DOHH2 (cell line): ENCODE data around the gene GNLY.

Experiments
- H3F3A ChIP-seq: fragments of 200-600 bp; sonication (generic), shearing (Covaris generic); 2 replicates; pipeline ENCODE4 v1.6.0; 2016; ENCODE audit warnings: antibody characterized with exemption, mild to moderate bottlenecking; ENCODE audit not compliant: control insufficient read depth, insufficient read depth
- H3K27ac ChIP-seq: fragments of 200-600 bp; sonication (generic); 2 replicates; pipeline ENCODE4 v1.5.1; 2014; ENCODE audit warnings: low read depth, mild to moderate bottlenecking, low read length, moderate library complexity
- H3K27me3 ChIP-seq: fragments of 200-600 bp; sonication (generic); 2 replicates; pipeline ENCODE4 v1.6.1; 2014; ENCODE audit warnings: mild to moderate bottlenecking, low read length, mixed read lengths; ENCODE audit not compliant: control insufficient read depth
- H3K36me3 ChIP-seq: fragments of 200-600 bp; sonication (generic); 2 replicates; pipeline ENCODE4 v1.6.1; 2014; ENCODE audit warnings: mild to moderate bottlenecking, low read length, moderate library complexity, mixed read lengths; ENCODE audit not compliant: control insufficient read depth
- H3K4me1 ChIP-seq: fragments of 200-600 bp; sonication (generic); 2 replicates; pipeline ENCODE4 v1.6.1; 2014; ENCODE audit warnings: mild to moderate bottlenecking, low read length, mixed read lengths; ENCODE audit not compliant: control insufficient read depth
- H3K4me2 ChIP-seq: fragments of 200-600 bp; sonication (generic); 2 replicates; pipeline ENCODE4 v1.6.0; 2014; ENCODE audit warnings: mild to moderate bottlenecking, low read length, moderate library complexity
- H3K4me3 ChIP-seq: fragments of 200-600 bp; sonication (generic); 2 replicates; pipeline ENCODE4 v1.5.1; 2014; ENCODE audit warnings: mild to moderate bottlenecking, low read length, mixed read lengths
- H3K79me2 ChIP-seq: fragments of 200-600 bp; sonication (generic); 2 replicates; pipeline ENCODE4 v1.6.1; 2014; ENCODE audit warnings: mild to moderate bottlenecking, low read length, mixed read lengths; ENCODE audit not compliant: control insufficient read depth
- H3K9me2 ChIP-seq: fragments of 200-600 bp; sonication (generic); replicated peaks from 2 replicates; pipeline ENCODE4 v1.6.1; 2014; ENCODE audit warnings: mild to moderate bottlenecking, low read length, mixed read lengths; ENCODE audit not compliant: control insufficient read depth
- H3K9me3 ChIP-seq: fragments of 200-600 bp; sonication (generic); 2 replicates; pipeline ENCODE4 v1.6.1; 2014; ENCODE audit warnings: antibody characterized with exemption, low read length, mixed read lengths; ENCODE audit not compliant: control insufficient read depth, insufficient read depth
- H4K20me1 ChIP-seq: fragments of 200-600 bp; sonication (generic); 2 replicates; pipeline ENCODE4 v1.6.0; 2014; ENCODE audit warnings: low read depth, mild to moderate bottlenecking, antibody characterized with exemption, low read length, moderate library complexity; ENCODE audit not compliant: control insufficient read depth, insufficient read depth
- CTCF ChIP-seq: fragments of 200-600 bp; sonication (generic); IDR thresholded peaks from one replicate; pipeline ENCODE4 v1.5.1; 2014; ENCODE audit warnings: antibody characterized with exemption, mild to moderate bottlenecking, low read depth, low read length; ENCODE audit not compliant: poor library complexity, severe bottlenecking
- EZH2phosphoT487 ChIP-seq: fragments of 200-600 bp; sonication (generic); IDR thresholded peaks from 2 replicates; pipeline ENCODE4 v1.6.1; 2017; ENCODE audit warnings: borderline replicate concordance, mild to moderate bottlenecking, antibody characterized with exemption, low read length, moderate library complexity, mixed read lengths

GNLY gene

DNA sequence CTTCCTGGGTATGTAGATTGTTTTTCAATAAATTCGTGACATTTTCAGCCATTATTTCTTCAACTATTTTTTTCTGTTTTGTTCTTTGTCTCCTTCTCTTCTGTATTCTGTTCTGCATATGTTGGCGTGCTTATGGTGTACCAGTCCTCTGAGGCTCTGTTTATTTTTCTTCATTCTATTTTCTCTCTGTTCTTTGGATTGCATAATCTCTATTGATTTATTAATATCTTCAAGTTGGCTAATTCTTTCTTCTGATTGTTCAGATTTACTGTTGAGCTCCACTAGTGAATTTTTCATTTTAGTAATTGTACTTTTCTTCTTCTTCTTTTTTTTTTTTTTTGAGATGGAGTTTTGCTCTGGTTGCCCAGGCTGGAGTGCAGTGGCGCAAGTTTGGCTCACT lies 9.9 kb downstream of the GNLY start:
- Histone ChIP-seq H3K4me3 (no peak overlapping the region), H3K27ac (no peak overlapping the region), H4K20me1 (no peaks in the 10 kb centered on the region), H3K4me1 (peaks cover 14% of the 10 kb centered on the region), H3K9me3 (no peaks in the 10 kb centered on the region), H3F3A (no peaks in the 10 kb centered on the region; the same call in 1 of the 2 replicates), H3K79me2 (no peaks in the 10 kb centered on the region), H3K9me2 (no peaks in the 10 kb centered on the region), H3K27me3 (peaks cover 11% of the 10 kb centered on the region), H3K36me3 (no peaks in the 10 kb centered on the region), H3K4me2 (no peak overlapping the region)
- TF ChIP-seq CTCF = no peak
- no peak for TF ChIP-seq EZH2phosphoT487

GRCh38 chr2:85704800-85705679 lies 10.9 kb downstream of the GNLY start:
- Histone ChIP-seq H4K20me1 (no peaks in the 10 kb centered on the region), H3K4me1 (peaks cover 14% of the 10 kb centered on the region), H3K27me3 (peaks cover 18% of the 10 kb centered on the region), H3K79me2 (no peaks in the 10 kb centered on the region), H3F3A (no peaks in the 10 kb centered on the region; the same call in 1 of the 2 replicates), H3K9me3 (no peaks in the 10 kb centered on the region), H3K36me3 (no peaks in the 10 kb centered on the region), H3K4me2 (peak overlapping the region; percentile 27), H3K9me2 (no peaks in the 10 kb centered on the region), H3K4me3 (no peak overlapping the region), H3K27ac (no peak overlapping the region)
- TF ChIP-seq EZH2phosphoT487 (no peak), CTCF (no peak)

- no peaks in the 10 kb centered on the region for H3K9me2 ChIP-seq
- no peak overlapping the region for H3K4me3 ChIP-seq
- no peak for TF ChIP-seq CTCF
- no peak for TF ChIP-seq EZH2phosphoT487
- H3K27ac ChIP-seq = no peak overlapping the region
- H3F3A ChIP-seq = no peaks in the 10 kb centered on the region; the same call in 1 of the 2 replicates
- H4K20me1 ChIP-seq = no peaks in the 10 kb centered on the region
- no peaks in the 10 kb centered on the region for H3K79me2 ChIP-seq
- H3K4me2 ChIP-seq = no peak overlapping the region
- H3K4me1 ChIP-seq = peaks cover 14% of the 10 kb centered on the region
- peaks cover 24% of the 10 kb centered on the region for H3K27me3 ChIP-seq
- no peaks in the 10 kb centered on the region for H3K36me3 ChIP-seq
- no peaks in the 10 kb centered on the region for H3K9me3 ChIP-seq
These were observed 11.5 kb downstream of the GNLY start for GRCh38 chr2:85705680-85706039.
